HG03378 (cell line): ENCODE data around the gene DLX4.

ENCODE experiments used
- ATAC-seq: cut with Tn5 transposase; IDR thresholded peaks from one replicate; pipeline ENCODE4 v1.9.1; 2021; ENCODE audit warnings: mild to moderate bottlenecking, moderate library complexity; ENCODE audit not compliant: unreplicated experiment

DLX4 gene

GRCh38 chr17:49985310-49985990, 16.5 kb downstream of the DLX4 start:
- ATAC-seq, result no peak

GRCh38 chr17:49986396-49987289, 17.7 kb downstream of the DLX4 start:
- ATAC-seq, result no peak

GRCh38 chr17:49987290-49987585, 18.2 kb downstream of the DLX4 start:
- no peak for ATAC-seq

- ATAC-seq, result no peak
Observed at GRCh38 chr17:49987681-49988441, 18.9 kb downstream of the DLX4 start.

GRCh38 chr17:49989518-49989880, 20.5 kb downstream of the DLX4 start:
- no peak for ATAC-seq

- ATAC-seq, result no peak
Observed at GRCh38 chr17:49990331-49990730, 21.3 kb downstream of the DLX4 start.

GRCh38 chr17:49990921-49991320, 21.9 kb downstream of the DLX4 start:
- no peak for ATAC-seq

- ATAC-seq, result no peak
Observed at GRCh38 chr17:49991409-49991808, 22.4 kb downstream of the DLX4 start.

- no peak for ATAC-seq
Observed at GRCh38 chr17:49992191-49992932, 23.4 kb downstream of the DLX4 start.

- no peak for ATAC-seq
Observed at GRCh38 chr17:49992933-49993422, 24.0 kb downstream of the DLX4 start.

- no peak for ATAC-seq
Observed at GRCh38 chr17:49993423-49994060, 24.6 kb downstream of the DLX4 start.

- ATAC-seq, result no peak
Observed at GRCh38 chr17:49994085-49995054, 25.4 kb downstream of the DLX4 start.

GRCh38 chr17:49995055-49995738, 26.2 kb downstream of the DLX4 start, which contains the start of gene DLX3:
Gene DLX3 (minus strand): TSS chr17:49995224. CDS start chr17:49994998, 226 bp downstream.
- ATAC-seq, result no peak

GRCh38 chr17:49996121-49996494, 27.1 kb downstream of the DLX4 start:
- ATAC-seq, result no peak

GRCh38 chr17:49996495-49997300, 27.7 kb downstream of the DLX4 start:
- no peak for ATAC-seq

GRCh38 chr17:49997301-49997650, 28.3 kb downstream of the DLX4 start:
- ATAC-seq, result no peak

GRCh38 chr17:49997773-49998703, 29.0 kb downstream of the DLX4 start:
- ATAC-seq, result peak; percentile 75
